ENCODE measurements around the gene WNT8B.

The WNT8B gene

DNA sequence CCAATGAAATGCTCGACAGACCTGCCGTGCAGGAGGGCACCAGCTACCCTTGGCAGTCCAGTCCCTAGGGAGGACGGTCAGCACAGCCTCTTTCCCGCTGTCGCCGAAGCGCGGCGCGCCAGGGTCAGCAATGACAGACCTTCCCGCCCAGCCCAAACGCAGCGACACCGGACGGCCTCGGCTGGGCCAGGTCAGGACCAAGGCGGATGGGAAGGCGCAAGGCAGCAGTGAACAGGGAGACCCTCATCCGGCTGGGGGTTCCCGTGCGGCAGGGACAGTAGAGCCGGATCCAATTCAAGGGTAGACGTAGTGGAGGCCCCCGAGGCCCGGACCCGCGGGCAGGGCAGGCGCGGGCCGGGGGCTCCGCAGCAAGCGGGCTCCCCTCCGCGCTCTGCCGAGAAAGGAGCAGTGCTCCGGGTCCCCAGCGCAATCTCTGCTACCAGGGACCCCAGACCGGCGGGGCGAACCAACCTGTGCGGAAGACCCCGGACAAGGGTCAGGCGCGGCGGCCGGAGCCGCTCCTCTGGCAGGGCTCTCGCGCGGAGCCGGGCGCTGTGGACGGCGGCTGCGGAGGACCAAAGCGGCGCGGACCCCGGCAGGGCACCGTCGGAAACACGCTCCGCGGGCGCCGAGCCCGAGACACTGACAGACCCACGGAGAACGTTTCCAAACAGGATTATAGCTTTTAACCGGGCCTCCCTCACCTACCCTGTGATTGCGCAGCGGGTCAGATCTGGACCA lies 56.7 kb downstream of the WNT8B start, which contains the start of gene SEC31B:
Gene SEC31B (minus strand): TSS at position 551 of the 741 bp plus-strand sequence. CDS start 2,909 bp downstream, outside the sequence.
- DNase-seq = no peak

DNA sequence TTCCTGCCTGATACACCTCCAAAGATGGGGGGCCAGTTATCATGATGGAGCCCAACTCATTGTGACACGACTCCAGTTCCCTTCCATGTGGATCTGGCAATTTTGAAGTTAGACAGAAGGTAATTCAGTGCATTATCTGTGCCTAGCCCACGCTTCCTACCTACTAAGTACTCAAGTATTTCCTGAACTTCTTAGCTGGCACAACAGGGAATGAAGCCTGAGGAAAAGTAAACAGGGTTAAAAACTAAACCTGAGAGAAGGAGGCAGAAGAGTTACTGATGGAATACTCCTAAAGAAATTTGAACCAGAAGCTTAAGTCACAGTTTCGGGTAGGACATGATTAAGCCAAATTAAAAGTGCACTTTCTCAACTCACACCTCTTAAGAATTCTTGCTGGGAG lies 58.0 kb downstream of the WNT8B start:
- DNase-seq = no peak

DNA sequence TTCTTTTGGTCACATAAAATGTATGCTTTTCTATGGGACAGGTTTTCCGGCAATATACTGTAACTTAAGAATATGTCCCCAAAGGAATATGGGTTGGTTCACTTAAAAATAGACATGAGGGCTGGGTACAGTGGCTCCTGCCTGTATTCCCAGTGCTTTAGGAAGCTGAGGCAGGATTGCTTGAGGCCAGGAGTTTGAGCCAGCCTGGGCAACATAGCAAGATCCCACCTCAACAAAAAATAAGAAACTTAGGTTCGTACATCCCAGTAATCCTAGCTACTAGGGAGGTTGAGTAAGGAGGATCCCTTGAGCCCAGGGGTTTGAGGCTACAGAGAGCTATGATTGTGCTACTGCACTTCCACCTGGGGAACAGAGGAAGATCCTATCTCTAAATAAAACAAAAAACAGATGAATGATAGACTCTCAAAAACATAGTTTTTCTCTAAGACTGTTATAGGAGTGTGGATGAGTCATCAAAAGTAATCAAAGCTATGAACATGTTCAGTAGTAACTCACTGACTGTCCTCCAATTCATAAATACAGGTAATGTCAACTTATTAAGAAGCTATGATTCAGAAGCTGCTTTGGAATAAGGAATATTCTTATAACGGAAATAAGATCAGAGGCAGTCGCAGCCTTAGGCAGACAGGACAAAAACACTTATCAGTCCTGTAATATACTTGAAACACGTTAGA lies 59.4 kb downstream of the WNT8B start:
- no peak for DNase-seq

DNA sequence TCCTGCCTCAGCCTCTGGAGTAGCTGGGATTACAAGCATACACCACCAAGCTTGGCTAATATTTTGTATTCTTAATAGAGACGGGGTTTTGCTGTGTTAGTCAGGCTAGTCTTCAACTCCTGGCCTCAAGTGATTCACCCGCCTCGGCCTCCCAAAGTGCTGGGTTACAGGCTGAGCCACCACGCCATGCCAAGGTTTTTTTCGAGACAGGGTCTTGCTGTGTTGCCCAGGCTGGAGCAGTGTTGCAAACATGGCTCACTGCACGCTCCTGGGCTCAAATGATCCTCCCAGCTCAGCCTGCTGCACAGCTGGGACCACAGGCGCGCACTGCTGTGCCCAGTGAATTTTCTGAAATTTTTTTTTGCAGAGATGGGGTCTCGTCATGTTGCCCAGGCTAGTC lies 60.1 kb downstream of the WNT8B start:
- no peak for DNase-seq

DNA sequence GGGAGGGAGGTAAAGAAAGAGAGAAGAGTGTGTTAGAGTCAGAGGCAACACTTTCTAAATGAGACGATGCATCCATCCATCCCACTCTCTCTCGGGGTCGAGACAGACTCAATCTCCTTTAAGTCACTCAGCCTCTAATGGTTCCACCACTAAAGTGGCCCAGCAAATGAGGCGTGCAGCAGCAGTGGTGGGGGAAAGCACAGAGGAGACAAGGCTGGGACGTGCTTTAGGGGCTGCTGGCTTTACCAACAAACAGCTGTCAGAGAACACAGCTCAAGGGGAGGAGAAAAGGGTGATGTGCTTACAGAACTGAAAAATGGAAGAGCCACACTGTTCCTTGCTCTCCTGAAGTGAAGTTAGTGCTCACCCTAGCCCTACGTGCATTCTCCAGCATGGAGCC lies 61.4 kb downstream of the WNT8B start:
- DNase-seq = no peak

DNA sequence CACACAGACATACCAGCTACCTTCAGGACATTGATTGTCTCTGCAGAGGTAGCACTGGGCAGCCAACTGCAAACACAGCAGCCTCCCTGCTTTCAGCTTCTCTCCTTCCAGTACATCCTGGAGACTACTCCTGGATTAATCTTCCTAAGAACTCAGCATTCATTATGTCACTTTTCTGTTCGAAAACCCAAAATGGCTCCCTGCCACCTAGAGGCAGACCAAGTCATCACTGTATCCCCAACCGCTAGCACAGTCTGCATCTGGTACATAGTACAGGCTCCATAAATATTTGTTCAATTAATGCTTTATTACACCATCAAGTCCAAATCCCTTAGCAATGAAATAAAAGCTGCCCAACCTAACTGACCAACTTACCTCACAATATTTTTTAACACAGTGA lies 61.8 kb downstream of the WNT8B start:
- DNase-seq = no peak

DNA sequence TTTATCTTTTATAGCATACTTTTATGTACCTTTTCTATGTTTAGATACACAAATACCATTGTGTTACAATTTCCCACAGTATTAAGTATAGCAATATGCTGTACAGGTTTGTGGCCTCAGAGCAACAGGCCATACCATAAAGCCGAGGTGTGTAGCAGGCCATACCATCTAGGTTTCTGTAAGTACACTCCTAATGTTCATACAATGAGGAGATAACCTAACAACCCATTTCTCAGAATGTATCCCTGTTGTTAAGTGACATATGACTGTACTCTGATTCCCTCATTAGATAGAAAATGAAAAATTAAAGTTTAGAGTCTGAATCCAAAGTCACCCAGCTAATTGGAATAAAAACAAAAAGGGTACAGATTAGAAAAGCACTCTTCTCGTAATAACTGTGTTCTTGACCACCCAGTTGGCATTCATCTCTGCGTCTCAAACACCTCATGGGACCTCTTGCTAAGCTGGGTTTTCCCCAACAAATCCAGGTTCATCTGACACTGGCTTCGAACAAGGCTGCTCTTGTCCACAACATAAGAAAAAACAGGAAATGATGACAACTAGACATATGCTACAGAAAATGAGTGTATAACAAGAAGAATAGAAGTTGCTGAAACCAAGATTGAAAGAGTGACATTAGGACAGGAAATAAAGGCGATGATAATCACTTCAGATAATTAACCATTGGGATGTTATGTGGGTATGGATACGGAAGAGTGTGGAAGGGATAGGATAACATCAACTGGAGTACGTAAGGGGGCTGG lies 65.5 kb downstream of the WNT8B start:
- no peak for DNase-seq

DNA sequence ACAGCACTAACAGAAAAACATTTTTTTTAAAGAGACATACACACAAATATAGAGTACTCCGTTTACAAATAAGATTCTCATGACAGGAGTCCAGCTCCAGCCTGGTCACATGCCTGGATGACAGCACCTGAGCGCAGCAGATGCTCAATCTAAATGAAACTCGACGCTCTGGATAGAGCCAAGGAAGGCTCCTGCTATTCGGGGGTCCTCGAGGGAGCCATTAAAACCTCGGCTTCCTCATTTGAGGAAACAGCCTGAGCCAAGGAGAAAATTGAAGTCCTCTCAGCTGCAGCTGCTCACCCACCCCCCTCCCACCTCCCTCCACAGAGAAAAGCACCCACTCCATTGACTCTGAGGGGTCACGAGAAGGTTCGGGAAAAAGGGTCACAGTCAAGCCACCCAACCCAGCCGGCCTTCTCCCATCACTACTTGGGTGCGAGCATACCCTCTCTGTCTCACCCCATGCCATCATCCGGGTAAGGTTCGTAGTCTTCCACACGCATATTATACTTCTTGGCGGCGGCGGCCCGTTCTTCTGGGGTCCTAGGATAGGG lies 66.2 kb downstream of the WNT8B start:
- DNase-seq = no peak

DNA sequence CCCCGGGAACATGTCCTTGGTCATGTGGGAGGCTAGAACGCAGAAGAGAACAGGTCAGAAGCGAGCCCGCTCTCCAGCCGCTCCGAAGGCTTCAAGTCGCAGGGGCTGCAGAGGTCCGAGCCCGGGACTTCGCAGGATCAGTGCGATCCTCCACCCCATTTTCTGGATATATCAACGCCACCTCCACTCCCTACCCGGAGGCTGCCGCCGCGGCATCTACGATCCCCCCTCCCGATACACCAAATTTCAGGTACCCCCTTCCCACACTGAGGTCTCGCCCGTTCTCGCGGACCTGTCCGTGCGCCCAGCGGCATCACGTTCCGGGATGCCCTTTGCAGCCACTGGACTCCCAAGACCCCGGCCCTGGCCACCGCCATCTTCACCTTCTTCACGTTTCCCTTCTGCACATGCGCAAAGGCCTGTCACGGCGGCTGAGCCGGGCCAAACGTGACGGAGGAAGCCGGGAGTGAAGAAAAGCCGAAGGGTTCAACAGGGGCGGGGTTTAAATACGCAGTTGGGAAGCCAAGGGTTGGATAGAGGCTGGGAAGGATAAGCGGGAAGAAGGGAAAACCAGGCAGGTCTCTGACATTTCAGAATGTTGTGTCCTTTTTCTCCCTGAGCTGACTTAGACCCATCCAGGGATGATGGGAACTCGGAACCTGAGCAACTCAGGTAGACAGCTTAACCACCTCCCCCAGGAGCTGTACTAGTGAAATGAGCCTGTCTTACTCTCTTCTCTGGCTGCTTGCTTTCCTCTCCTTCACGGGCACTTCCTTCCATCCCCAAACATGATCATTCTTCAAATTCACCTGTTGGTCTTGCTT lies 66.9 kb downstream of the WNT8B start, which contains the start of gene NDUFB8:
Gene NDUFB8 (minus strand): TSS at position 397 of the 824 bp plus-strand sequence. CDS start 20 bp downstream, at position 377.
- peak; percentile 83 for DNase-seq

DNA sequence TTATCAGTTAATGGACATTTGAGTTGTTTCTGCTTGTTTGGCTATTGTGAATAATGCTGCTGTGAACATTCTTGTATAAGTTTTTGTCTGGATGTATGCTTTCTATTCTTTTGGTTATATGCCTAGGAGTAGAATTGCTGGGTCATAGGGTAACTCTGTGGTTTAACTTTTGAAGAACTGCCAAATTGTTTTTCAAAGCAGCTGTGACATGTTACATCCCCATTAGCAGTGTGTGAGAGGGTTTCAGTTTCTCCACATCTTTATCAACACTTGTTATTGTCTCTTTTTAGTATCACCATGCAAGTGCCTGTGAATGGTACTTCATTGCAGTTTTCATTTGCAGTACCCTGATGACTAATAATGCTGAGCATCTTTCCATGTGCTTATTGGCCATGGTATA lies 69.0 kb downstream of the WNT8B start:
- DNase-seq = no peak
